ENCODE data around the gene SPAG9. TPM values are rescaled to one million over a fixed set of nuclear protein-coding genes. Genes with fewer than 3 reads are reported as not detected.
A peak's percentile ranks its signal among the peaks of the same experiment; 100 is the strongest.

Gene SPAG9
- total and polyA plus RNA-seq, 2 of the 8 experiments (the other 6 are each of a cell fraction or from before 2014, with no cell fraction given), result 9.8 to 63.8 TPM

DNA sequence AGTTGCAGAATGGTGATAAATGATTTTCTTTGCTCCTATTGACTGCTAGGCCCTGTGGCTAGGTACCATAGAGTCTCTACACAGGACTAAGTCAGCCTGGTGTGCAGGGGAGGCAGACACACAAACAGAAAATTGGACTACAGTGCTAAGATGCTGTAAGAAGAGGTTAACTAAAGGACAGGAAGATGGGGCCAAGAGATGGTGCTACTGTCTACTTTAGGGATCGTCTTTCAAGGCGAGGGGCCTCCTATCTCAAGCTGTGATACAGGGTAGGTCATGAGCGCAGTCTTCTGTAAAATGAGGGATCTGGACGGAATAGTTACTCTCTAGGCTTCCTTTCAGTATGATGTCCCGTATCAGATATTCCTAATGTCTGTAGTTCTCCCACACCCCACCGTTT lies 33.5 kb upstream of the SPAG9 start:
- Histone ChIP-seq H3K36me3 (ENCODE audit: control insufficient read depth in 2 of 4, insufficient read depth in 4 of 4, low read length in 3 of 4) (peaks cover 12 to 25% (median 16%) of the 10 kb centered on the region in 4 experiments), H3K27me3 (replicated peaks in 1 of 4; ENCODE audit: control insufficient read depth in 3 of 4, extremely low read depth in 1 of 4, insufficient read depth in 3 of 4, low read length in 3 of 4) (no peaks in the 10 kb centered on the region), H3K79me1 (ENCODE audit: low read depth, low read length) (peaks cover 11% of the 10 kb centered on the region), H3K56ac (replicated peaks; ENCODE audit: insufficient read length, low read depth, low read length) (no peak overlapping the region), H3K27ac (ENCODE audit: low read depth, low read length) (peak overlapping the region; percentile 72; the same call in 1 of the 2 replicates), H4K20me1 (replicated peaks in 1 of 2; ENCODE audit: control insufficient read depth in 1 of 2, insufficient read depth in 2 of 2, low read length in 2 of 2) (peaks cover 0 to 4% of the 10 kb centered on the region in 2 experiments), H3K9ac (replicated peaks in 1 of 4; ENCODE audit: extremely low read depth in 1 of 4, low read depth in 3 of 4, low read length in 3 of 4) (peak overlapping the region; percentile 76 to 94 (median 89)), H3K14ac (ENCODE audit: insufficient read length) (no peak overlapping the region), H3K4ac (replicated peaks; ENCODE audit: insufficient read length, low read depth, low read length) (no peak overlapping the region), H2BK20ac (ENCODE audit: low read length) (no peak overlapping the region), H3K4me2 (ENCODE audit: insufficient read depth in 1 of 2, low read depth in 2 of 2, low read length in 2 of 2) (peak overlapping the region; percentile 85 to 95), H2AFZ (ENCODE audit: low read length) (no peak overlapping the region), H2BK15ac (ENCODE audit: low read length) (no peak overlapping the region), H3K79me2 (ENCODE audit: control insufficient read depth in 1 of 2, insufficient read depth in 2 of 2, low read length in 2 of 2) (peaks cover 10 to 49% of the 10 kb centered on the region in 2 experiments), H2AK5ac (ENCODE audit: low read depth, low read length) (peak overlapping the region; percentile 2; the same call in 1 of the 2 replicates), H3K9me3 (ENCODE audit: insufficient read depth in 2 of 2, low read depth in 1 of 2, low read length in 1 of 2) (no peaks in the 10 kb centered on the region), H2BK5ac (ENCODE audit: low read depth, low read length) (no peak overlapping the region; the same call in 1 of the 2 replicates), H2BK120ac (replicated peaks; ENCODE audit: low read depth, low read length) (no peak overlapping the region), H4K5ac (ENCODE audit: insufficient read length, low read depth, low read length) (no peak overlapping the region), H3K18ac (ENCODE audit: extremely low read depth, low read length) (no peak overlapping the region), H3K4me1 (replicated peaks in 1 of 4; ENCODE audit: control insufficient read depth in 3 of 4, insufficient read depth in 4 of 4, low read length in 3 of 4) (peaks cover 0 to 2% (median 0%) of the 10 kb centered on the region in 4 experiments; a peak in 3 of 7 replicates), H3K23ac (ENCODE audit: insufficient read length) (no peak overlapping the region), H4K91ac (replicated peaks; ENCODE audit: insufficient read length, low read length) (no peak overlapping the region), H2BK12ac (ENCODE audit: low read depth, low read length) (no peak overlapping the region), H3K4me3 (ENCODE audit: extremely low read depth in 1 of 4, insufficient read depth in 2 of 4, low read depth in 3 of 4, low read length in 4 of 4) (peak overlapping the region; percentile 71 to 91 (median 80)), H4K8ac (ENCODE audit: extremely low read depth, insufficient read depth, low read length) (no peak overlapping the region; the same call in 1 of the 2 replicates), H3K23me2 (ENCODE audit: low read depth, low read length) (peaks cover 5% of the 10 kb centered on the region)
- 22% methylated on average over 6 of the region's 6 CpGs; no CpG with 5 or more reads in 1 of the 2 experiments for WGBS, 2 experiments (ENCODE audit: extremely low coverage in 1 of 2, insufficient coverage in 1 of 2, insufficient read length in 1 of 2, insufficient replicate concordance in 2 of 2, low coverage in 1 of 2, low lambda C conversion rate in 2 of 2, missing lambda C conversion rate in 1 of 2)
- POLR2A ChIA-PET (ENCODE audit: partially characterized antibody), result interaction anchor here (0.9 to 6.1 kb wide), 11 partner anchors 10 to 288 kb away, joined by 3 to 82 read pairs (median 5); partner anchors contain the start of genes NME2, SPAG9 and TOB1
- TF ChIP-seq POLR2A (IDR thresholded peaks at IDR 0.05; ENCODE audit: control extremely low read depth in 1 of 2, low read depth in 2 of 2, low read length in 2 of 2), result peak in 1 of 2 experiments; percentile 11; a peak in 1 of 3 replicates
- no peak for TF ChIP-seq SP4 (IDR thresholded peaks at IDR 0.05; ENCODE audit: low read length)
- CTCF ChIA-PET (ENCODE audit: partially characterized antibody), result interaction anchor here (1.2 to 1.5 kb wide), 4 partner anchors 11 to 154 kb away, joined by 3 to 8 read pairs (median 6); no protein-coding TSS in a partner anchor
- no peak for FAIRE-seq
- DNase-seq (ENCODE audit: low read depth in 1 of 2, low spot score in 2 of 2), result no peak

All from H1 (cell line).